Measurements from ENCODE around the gene NSF. TPM values are rescaled to one million over a fixed set of nuclear protein-coding genes. Genes with fewer than 3 reads are reported as not detected.

NSF gene
- total and polyA plus RNA-seq, 10 of the 15 experiments (the other 5 are each of a cell fraction or from before 2014, with no cell fraction given), result 6.8 to 25.6 (median 16.8) TPM

DNA sequence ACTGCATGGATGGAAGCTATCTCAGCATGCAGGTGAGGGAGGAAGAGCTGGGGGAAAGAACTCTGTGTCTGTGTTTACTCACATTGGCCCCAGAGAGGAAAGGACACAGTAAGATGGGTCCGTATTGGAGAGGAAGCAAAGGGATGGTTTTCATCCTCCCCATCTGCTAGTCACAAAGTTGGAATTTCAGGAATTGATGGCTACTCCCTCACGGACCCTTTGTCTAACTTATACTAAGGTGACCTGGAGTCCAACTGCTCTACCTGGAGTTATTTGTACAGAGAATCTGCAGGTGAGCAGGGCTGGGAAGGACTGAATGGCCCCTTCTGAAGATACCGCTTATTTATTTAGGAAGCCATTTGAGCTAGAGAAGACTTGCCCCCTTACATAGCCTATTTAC, 172.9 kb downstream of the NSF start:
- RAD21 ChIA-PET (ENCODE audit: unreplicated experiment), result no interaction called here
- FAIRE-seq, result no peak
- intact Hi-C loops (cut with micrococcal nuclease; ENCODE audit: unreplicated experiment), result no loop called here
- DNase-seq (ENCODE audit: low read depth, low spot score), result no peak
- 76% methylated on average over 3 of the region's 3 CpGs for WGBS (ENCODE audit: insufficient coverage, insufficient replicate concordance, low lambda C conversion rate, missing lambda C conversion rate)
- no TSS peak for BruUV-seq (replicated peaks)
- no peaks in the 10 kb centered on the region for H3K9me3 ChIP-seq (replicated peaks; ENCODE audit: control insufficient read depth, insufficient read depth, low read length)
- SMC1A ChIA-PET (ENCODE audit: uncharacterized antibody, unreplicated experiment), result interaction anchor here (0.6 kb wide), 1 partner anchor 131 kb away, joined by 3 read pairs; no protein-coding TSS in a partner anchor
- no peaks in the 10 kb centered on the region for H4K20me1 ChIP-seq (ENCODE audit: control insufficient read depth, insufficient read depth)
- ATAC-seq, result no peak
- no peak overlapping the region for H3K4me2 ChIP-seq (ENCODE audit: control insufficient read depth, insufficient read depth)
- no peak overlapping the region for H3K9ac ChIP-seq (ENCODE audit: control insufficient read depth, insufficient read depth, low read length)
- in situ Hi-C loops (cut with MboI), result loop anchor here (5.0 kb wide), 1 partner anchor 36 kb away; no protein-coding TSS in a partner anchor
- H3K36me3 ChIP-seq (ENCODE audit: control insufficient read depth in 2 of 2, insufficient read depth in 2 of 2, low read length in 1 of 2), result no peaks in the 10 kb centered on the region
- H3K27ac ChIP-seq (ENCODE audit: control insufficient read depth, insufficient read depth), result no peak overlapping the region
- POLR2A ChIA-PET, result no interaction called here
- H2AFZ ChIP-seq (ENCODE audit: control insufficient read depth, low read depth, low read length), result no peak overlapping the region
- no peak overlapping the region for H3K4me3 ChIP-seq
- H3K4me1 ChIP-seq (ENCODE audit: control insufficient read depth, insufficient read depth, low read length), result no peaks in the 10 kb centered on the region
- CTCF ChIA-PET, result interaction anchor here (0.9 kb wide), 1 partner anchor 72 kb away, joined by 5 read pairs; no protein-coding TSS in a partner anchor
- H3K27me3 ChIP-seq (replicated peaks in 1 of 2; ENCODE audit: control insufficient read depth in 2 of 2, insufficient read depth in 2 of 2, low read length in 1 of 2), result no peaks in the 10 kb centered on the region; a peak in 2 of 4 replicates
- no peak for TF ChIP-seq RAD21 (IDR thresholded peaks at IDR 0.05; ENCODE audit: insufficient read depth, low read depth, low read length)
- TF ChIP-seq, protein P1, sequence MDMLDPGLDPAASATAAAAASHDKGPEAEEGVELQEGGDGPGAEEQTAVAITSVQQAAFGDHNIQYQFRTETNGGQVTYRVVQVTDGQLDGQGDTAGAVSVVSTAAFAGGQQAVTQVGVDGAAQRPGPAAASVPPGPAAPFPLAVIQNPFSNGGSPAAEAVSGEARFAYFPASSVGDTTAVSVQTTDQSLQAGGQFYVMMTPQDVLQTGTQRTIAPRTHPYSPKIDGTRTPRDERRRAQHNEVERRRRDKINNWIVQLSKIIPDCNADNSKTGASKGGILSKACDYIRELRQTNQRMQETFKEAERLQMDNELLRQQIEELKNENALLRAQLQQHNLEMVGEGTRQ (IDR thresholded peaks at IDR 0.05; ENCODE audit: borderline replicate concordance, low read depth, low read length), result no peak
- no peak for TF ChIP-seq GABPA (IDR thresholded peaks at IDR 0.05; ENCODE audit: low read depth)
- TF ChIP-seq, protein P2, sequence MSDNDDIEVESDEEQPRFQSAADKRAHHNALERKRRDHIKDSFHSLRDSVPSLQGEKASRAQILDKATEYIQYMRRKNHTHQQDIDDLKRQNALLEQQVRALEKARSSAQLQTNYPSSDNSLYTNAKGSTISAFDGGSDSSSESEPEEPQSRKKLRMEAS (IDR thresholded peaks at IDR 0.05; ENCODE audit: low read depth, low read length), result no peak
- no peak for TF ChIP-seq MEF2A (IDR thresholded peaks at IDR 0.05; ENCODE audit: insufficient read depth, low read depth, low read length)
- no peaks in the 10 kb centered on the region for H3K79me2 ChIP-seq (ENCODE audit: control insufficient read depth, insufficient read depth, low read length)

Data from GM12878 (cell line).